GM19239 (cell line): Measurements from ENCODE around the gene ZNF628.

ENCODE experiments used
- DNase-seq: peaks from one replicate; pipeline ENCODE4 v3.0.0; 2011; ENCODE audit warnings: low spot score; ENCODE audit not compliant: insufficient read length
- FAIRE-seq: peaks from 2 replicates; lab custom pipeline; 2011; peaks lifted over from hg19 to GRCh38; lab: Jason Lieb, UNC

Gene ZNF628

GRCh38 chr19:55482967-55483705 is 6.7 kb downstream of the ZNF628 start:
- no peak for FAIRE-seq
- no peak for DNase-seq

GRCh38 chr19:55483706-55484592 is 7.5 kb downstream of the ZNF628 start:
- FAIRE-seq (no peak), DNase-seq (no peak)

- FAIRE-seq, result peak; percentile 85
- DNase-seq, result peak; percentile 99
Observed at GRCh38 chr19:55484593-55485438, 8.4 kb downstream of the ZNF628 start, which contains the start of gene NAT14. Gene NAT14, plus strand, starts transcription at chr19:55485188. Its CDS starts 521 bp downstream, at chr19:55485709.

GRCh38 chr19:55485439-55486011 is 9.1 kb downstream of the ZNF628 start:
- no peak for DNase-seq
- peak; percentile 51 for FAIRE-seq

GRCh38 chr19:55486043-55486970 is 9.9 kb downstream of the ZNF628 start:
- FAIRE-seq (no peak), DNase-seq (no peak)

- FAIRE-seq (no peak), DNase-seq (no peak)
Observed at GRCh38 chr19:55486971-55487923, 10.8 kb downstream of the ZNF628 start.

- FAIRE-seq (no peak), DNase-seq (no peak)
Observed at GRCh38 chr19:55487924-55488687, 11.7 kb downstream of the ZNF628 start, which contains the start of gene SSC5D. Gene SSC5D, plus strand, starts transcription at chr19:55488436. Its CDS starts 154 bp downstream, at chr19:55488590.

- DNase-seq, result no peak
- FAIRE-seq, result no peak
Observed at GRCh38 chr19:55488986-55489710, 12.7 kb downstream of the ZNF628 start.

GRCh38 chr19:55489711-55490477 is 13.5 kb downstream of the ZNF628 start:
- FAIRE-seq, result no peak
- no peak for DNase-seq

- no peak for DNase-seq
Observed at GRCh38 chr19:55490478-55491432, 14.3 kb downstream of the ZNF628 start.

GRCh38 chr19:55491546-55492360 is 15.3 kb downstream of the ZNF628 start:
- no peak for DNase-seq
- no peak for FAIRE-seq

More at GRCh38 chr19:55490478-55491432, 14.3 kb downstream of the ZNF628 start:
- no peak for FAIRE-seq

- DNase-seq (no peak), FAIRE-seq (no peak)
Observed at GRCh38 chr19:55492362-55492944, 16.0 kb downstream of the ZNF628 start.

GRCh38 chr19:55493052-55493644 is 16.7 kb downstream of the ZNF628 start:
- no peak for DNase-seq
- no peak for FAIRE-seq
